ENCODE data around the gene GABBR2.

Gene GABBR2

GRCh38 chr9:98410185-98410697 is 298.5 kb downstream of the GABBR2 start:
- DNase-seq (ENCODE audit: low read depth) = no peak
- H3K4me3 ChIP-seq (ENCODE audit: low read depth, low read length) = no peak overlapping the region
- no peak for TF ChIP-seq CTCF (IDR thresholded peaks at IDR 0.05; ENCODE audit: control insufficient read depth, extremely low read depth, insufficient read depth)

- H3K4me3 ChIP-seq (ENCODE audit: low read depth, low read length) = no peak overlapping the region
- no peak for DNase-seq (ENCODE audit: low read depth)
- TF ChIP-seq CTCF (IDR thresholded peaks at IDR 0.05; ENCODE audit: control insufficient read depth, extremely low read depth, insufficient read depth) = no peak
These were observed 299.0 kb downstream of the GABBR2 start for GRCh38 chr9:98409719-98410118.

- DNase-seq (ENCODE audit: low read depth) = no peak
- no peak for TF ChIP-seq CTCF (IDR thresholded peaks at IDR 0.05; ENCODE audit: control insufficient read depth, extremely low read depth, insufficient read depth)
- no peak overlapping the region for H3K4me3 ChIP-seq (ENCODE audit: low read depth, low read length)
These were observed 302.3 kb downstream of the GABBR2 start for GRCh38 chr9:98406469-98406868.

- no peak for DNase-seq (ENCODE audit: low read depth)
- H3K4me3 ChIP-seq (ENCODE audit: low read depth, low read length) = no peak overlapping the region
- TF ChIP-seq CTCF (IDR thresholded peaks at IDR 0.05; ENCODE audit: control insufficient read depth, extremely low read depth, insufficient read depth) = no peak
These were observed 304.5 kb downstream of the GABBR2 start for GRCh38 chr9:98404237-98404636.

GRCh38 chr9:98403715-98404114 is 305.0 kb downstream of the GABBR2 start:
- no peak for DNase-seq (ENCODE audit: low read depth)
- no peak overlapping the region for H3K4me3 ChIP-seq (ENCODE audit: low read depth, low read length)
- TF ChIP-seq CTCF (IDR thresholded peaks at IDR 0.05; ENCODE audit: control insufficient read depth, extremely low read depth, insufficient read depth) = no peak

GRCh38 chr9:98402019-98402840 is 306.5 kb downstream of the GABBR2 start:
- DNase-seq (ENCODE audit: low read depth) = no peak
- H3K4me3 ChIP-seq (ENCODE audit: low read depth, low read length) = no peak overlapping the region
- TF ChIP-seq CTCF (IDR thresholded peaks at IDR 0.05; ENCODE audit: control insufficient read depth, extremely low read depth, insufficient read depth) = no peak

All from LNCaP clone FGC (cell line).